Measurements from ENCODE around the gene ARHGAP44.

Gene ARHGAP44

GRCh38 chr17:12909046-12909445, 119.7 kb downstream of the ARHGAP44 start:
- H3K27me3 Mint-ChIP-seq (ENCODE audit: low read depth) = no peaks in the 10 kb centered on the region
- H3K4me3 Mint-ChIP-seq = no peak overlapping the region
- peaks cover 20% of the 10 kb centered on the region for H3K36me3 Mint-ChIP-seq (ENCODE audit: low read depth)
- TF ChIP-seq, protein P1, sequence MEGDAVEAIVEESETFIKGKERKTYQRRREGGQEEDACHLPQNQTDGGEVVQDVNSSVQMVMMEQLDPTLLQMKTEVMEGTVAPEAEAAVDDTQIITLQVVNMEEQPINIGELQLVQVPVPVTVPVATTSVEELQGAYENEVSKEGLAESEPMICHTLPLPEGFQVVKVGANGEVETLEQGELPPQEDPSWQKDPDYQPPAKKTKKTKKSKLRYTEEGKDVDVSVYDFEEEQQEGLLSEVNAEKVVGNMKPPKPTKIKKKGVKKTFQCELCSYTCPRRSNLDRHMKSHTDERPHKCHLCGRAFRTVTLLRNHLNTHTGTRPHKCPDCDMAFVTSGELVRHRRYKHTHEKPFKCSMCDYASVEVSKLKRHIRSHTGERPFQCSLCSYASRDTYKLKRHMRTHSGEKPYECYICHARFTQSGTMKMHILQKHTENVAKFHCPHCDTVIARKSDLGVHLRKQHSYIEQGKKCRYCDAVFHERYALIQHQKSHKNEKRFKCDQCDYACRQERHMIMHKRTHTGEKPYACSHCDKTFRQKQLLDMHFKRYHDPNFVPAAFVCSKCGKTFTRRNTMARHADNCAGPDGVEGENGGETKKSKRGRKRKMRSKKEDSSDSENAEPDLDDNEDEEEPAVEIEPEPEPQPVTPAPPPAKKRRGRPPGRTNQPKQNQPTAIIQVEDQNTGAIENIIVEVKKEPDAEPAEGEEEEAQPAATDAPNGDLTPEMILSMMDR (IDR thresholded peaks at IDR 0.05; ENCODE audit: unreplicated experiment in 3 of 3) = no peak
- no peak overlapping the region for H3K27ac Mint-ChIP-seq
- no peaks in the 10 kb centered on the region for H3K9me3 Mint-ChIP-seq
- H3K4me1 Mint-ChIP-seq = no peaks in the 10 kb centered on the region

DNA sequence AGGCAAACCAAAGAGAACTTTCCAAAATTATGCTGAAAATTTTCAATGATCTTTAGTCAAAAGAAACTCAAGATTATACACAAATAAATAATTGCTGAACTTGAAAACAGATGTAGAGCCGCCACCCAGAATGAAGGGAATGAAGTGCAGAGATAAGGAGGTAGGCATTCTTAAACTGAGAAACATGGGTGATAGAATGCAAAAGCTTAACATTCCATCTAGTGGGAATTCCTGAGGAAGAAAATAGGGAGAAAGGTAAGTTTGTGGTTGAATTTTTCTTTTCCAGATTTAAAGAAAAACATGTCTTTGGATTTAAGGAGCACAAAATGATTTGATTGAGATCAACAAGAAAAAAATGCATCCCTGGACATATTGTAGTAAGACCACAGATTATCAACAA, 120.2 kb downstream of the ARHGAP44 start:
- peaks cover 17% of the 10 kb centered on the region for H3K36me3 Mint-ChIP-seq (ENCODE audit: low read depth)
- no peaks in the 10 kb centered on the region for H3K27me3 Mint-ChIP-seq (ENCODE audit: low read depth)
- no peak overlapping the region for H3K4me3 Mint-ChIP-seq
- TF ChIP-seq, protein P1 (IDR thresholded peaks at IDR 0.05; ENCODE audit: unreplicated experiment in 3 of 3) = no peak
- H3K4me1 Mint-ChIP-seq = no peaks in the 10 kb centered on the region
- H3K27ac Mint-ChIP-seq = no peak overlapping the region
- no peaks in the 10 kb centered on the region for H3K9me3 Mint-ChIP-seq

GRCh38 chr17:12911239-12911638, 121.9 kb downstream of the ARHGAP44 start:
- H3K4me3 Mint-ChIP-seq = no peak overlapping the region
- TF ChIP-seq, protein P1 (IDR thresholded peaks at IDR 0.05; ENCODE audit: unreplicated experiment in 3 of 3) = no peak
- peaks cover 21% of the 10 kb centered on the region for H3K36me3 Mint-ChIP-seq (ENCODE audit: low read depth)
- H3K27me3 Mint-ChIP-seq (ENCODE audit: low read depth) = no peaks in the 10 kb centered on the region
- H3K4me1 Mint-ChIP-seq = no peaks in the 10 kb centered on the region
- no peaks in the 10 kb centered on the region for H3K9me3 Mint-ChIP-seq
- H3K27ac Mint-ChIP-seq = no peak overlapping the region

- H3K27ac Mint-ChIP-seq = no peak overlapping the region
- peaks cover 28% of the 10 kb centered on the region for H3K36me3 Mint-ChIP-seq (ENCODE audit: low read depth)
- no peaks in the 10 kb centered on the region for H3K4me1 Mint-ChIP-seq
- H3K27me3 Mint-ChIP-seq (ENCODE audit: low read depth) = no peaks in the 10 kb centered on the region
- TF ChIP-seq, protein P1 (IDR thresholded peaks at IDR 0.05; ENCODE audit: unreplicated experiment in 3 of 3) = no peak
- no peaks in the 10 kb centered on the region for H3K9me3 Mint-ChIP-seq
- H3K4me3 Mint-ChIP-seq = no peak overlapping the region
Measured at GRCh38 chr17:12917399-12917798, 128.1 kb downstream of the ARHGAP44 start.

GRCh38 chr17:12918142-12918541, 128.8 kb downstream of the ARHGAP44 start:
- TF ChIP-seq, protein P1 (IDR thresholded peaks at IDR 0.05; ENCODE audit: unreplicated experiment in 3 of 3) = no peak
- Mint-ChIP-seq H3K27me3 (ENCODE audit: low read depth) (no peaks in the 10 kb centered on the region), H3K4me1 (no peaks in the 10 kb centered on the region), H3K27ac (no peak overlapping the region), H3K36me3 (ENCODE audit: low read depth) (peaks cover 28% of the 10 kb centered on the region), H3K4me3 (no peak overlapping the region), H3K9me3 (no peaks in the 10 kb centered on the region)

DNA sequence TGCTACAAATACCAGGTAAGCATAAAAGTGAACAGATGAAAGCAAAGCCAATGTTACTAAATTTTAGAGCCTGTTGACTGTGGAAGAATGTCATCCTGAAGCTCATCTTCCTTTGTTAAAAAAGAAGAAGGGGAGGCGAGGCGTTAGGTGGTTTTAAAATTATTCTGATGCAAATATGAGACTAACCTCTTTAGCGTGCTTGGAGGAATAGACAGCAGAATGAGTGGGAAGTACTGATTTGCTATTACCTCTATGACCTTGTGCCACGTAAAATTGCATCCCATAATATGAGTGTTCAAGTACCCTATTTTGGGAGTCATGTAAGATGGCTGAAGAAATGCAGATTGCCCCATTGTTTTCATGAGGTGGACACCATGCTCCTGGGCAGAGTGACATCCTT, 132.8 kb downstream of the ARHGAP44 start:
- H3K36me3 Mint-ChIP-seq (ENCODE audit: low read depth) = peaks cover 18% of the 10 kb centered on the region
- H3K4me3 Mint-ChIP-seq = no peak overlapping the region
- no peaks in the 10 kb centered on the region for H3K27me3 Mint-ChIP-seq (ENCODE audit: low read depth)
- H3K4me1 Mint-ChIP-seq = peaks cover 4% of the 10 kb centered on the region
- TF ChIP-seq, protein P1 (IDR thresholded peaks at IDR 0.05; ENCODE audit: unreplicated experiment in 3 of 3) = no peak
- H3K27ac Mint-ChIP-seq = no peak overlapping the region
- H3K9me3 Mint-ChIP-seq = no peaks in the 10 kb centered on the region

All from nephron (organoid).